Karpas-422 (cell line): ENCODE data around the gene ZNF362. TPM values are rescaled to one million over a fixed set of nuclear protein-coding genes. Genes with fewer than 3 reads are reported as not detected.
"Not testable (repeated sequence)": the region's sequence is repeated elsewhere in the genome, so short reads cannot be mapped to it uniquely, and the experiment has no call there.

Experiments
- DNase-seq: peaks from one replicate; pipeline ENCODE4 v3.0.0-alpha.2; 2015
- H2AFZ ChIP-seq: fragments of 200-600 bp; sonication (generic); 2 replicates; pipeline ENCODE4 v1.6.1; 2014; ENCODE audit warnings: antibody characterized with exemption, low read length, mixed read lengths
- H3K27ac ChIP-seq: fragments of 200-600 bp; sonication (generic); 2 replicates; pipeline ENCODE4 v1.5.1; 2014; ENCODE audit warnings: mild to moderate bottlenecking, low read length, moderate library complexity
- H3K27me3 ChIP-seq: fragments of 200-600 bp; sonication (generic); 2 replicates; pipeline ENCODE4 v1.6.1; 2014; ENCODE audit warnings: low read length, mixed read lengths
- H3K36me3 ChIP-seq: fragments of 200-600 bp; sonication (generic); 2 replicates; pipeline ENCODE4 v1.6.1; 2014; ENCODE audit warnings: low read length, mixed read lengths; ENCODE audit not compliant: insufficient read depth
- H3K4me1 ChIP-seq: fragments of 200-600 bp; sonication (generic); 2 replicates; pipeline ENCODE4 v1.6.1; 2014; ENCODE audit warnings: mild to moderate bottlenecking, low read length, mixed read lengths
- H3K4me2 ChIP-seq: fragments of 200-600 bp; sonication (generic); 2 replicates; pipeline ENCODE4 v1.6.1; 2014; ENCODE audit warnings: low read length, low read depth, mild to moderate bottlenecking; ENCODE audit not compliant: poor library complexity, severe bottlenecking
- H3K4me3 ChIP-seq: fragments of 200-600 bp; sonication (generic); 2 replicates; pipeline ENCODE4 v1.5.1; 2014; ENCODE audit warnings: mild to moderate bottlenecking, antibody characterized with exemption, low read length, mixed read lengths
- H3K79me2 ChIP-seq: fragments of 200-600 bp; sonication (generic); 2 replicates; pipeline ENCODE4 v1.6.1; 2014; ENCODE audit warnings: mild to moderate bottlenecking, low read length, mixed read lengths
- H3K9ac ChIP-seq: fragments of 200-600 bp; sonication (generic); 2 replicates; pipeline ENCODE4 v1.6.0; 2014; ENCODE audit warnings: low read length
- H3K9me2 ChIP-seq: fragments of 200-600 bp; sonication (generic), shearing (Covaris generic); replicated peaks from 2 replicates; pipeline ENCODE4 v1.6.0; 2014; ENCODE audit warnings: mild to moderate bottlenecking, low read length, moderate library complexity; ENCODE audit not compliant: insufficient read depth
- H3K9me3 ChIP-seq: fragments of 300-700, 200-600 bp; sonication (generic); 2 replicates; pipeline ENCODE4 v1.6.1; 2014; ENCODE audit warnings: low read length, mixed read lengths
- H4K20me1 ChIP-seq: fragments of 200-600 bp; sonication (generic); 2 replicates; pipeline ENCODE4 v1.6.1; 2014; ENCODE audit warnings: mild to moderate bottlenecking, antibody characterized with exemption, low read length, low read depth; ENCODE audit not compliant: insufficient read depth
- total RNA-seq: library from RNA; depleted of rRNA; stranded (reverse); fragments of >200 nt; shearing (Covaris generic); gene quantifications from 2 replicates; pipeline ENCODE4 v1.2.3, GENCODE V29; 2014; ENCODE audit warnings: low replicate concordance

ZNF362 gene
- total RNA-seq, 1 experiment from 2014 or later: 16.7 TPM

GRCh38 chr1:33238194-33238724 is 18.0 kb upstream of the ZNF362 start:
- not testable (repeated sequence) for H4K20me1 ChIP-seq, H3K79me2 ChIP-seq, H3K9me3 ChIP-seq, H2AFZ ChIP-seq, H3K9me2 ChIP-seq, H3K4me3 ChIP-seq, H3K4me2 ChIP-seq, H3K9ac ChIP-seq, H3K27ac ChIP-seq, H3K36me3 ChIP-seq, H3K27me3 ChIP-seq, H3K4me1 ChIP-seq
- DNase-seq: peak; percentile 60

GRCh38 chr1:33239410-33239809 is 16.9 kb upstream of the ZNF362 start:
- not testable (repeated sequence) for H2AFZ ChIP-seq
- H3K4me2 ChIP-seq: peak overlapping the region; percentile 37

GRCh38 chr1:33241866-33242265 is 14.4 kb upstream of the ZNF362 start:
- H3K27ac ChIP-seq: no peak overlapping the region
- no peaks in the 10 kb centered on the region for H4K20me1 ChIP-seq
- DNase-seq: no peak
- H3K9ac ChIP-seq: no peak overlapping the region
- no peaks in the 10 kb centered on the region for H3K9me2 ChIP-seq
- no peaks in the 10 kb centered on the region for H3K27me3 ChIP-seq
- H3K4me2 ChIP-seq: no peak overlapping the region
- no peaks in the 10 kb centered on the region for H3K9me3 ChIP-seq
- no peak overlapping the region for H2AFZ ChIP-seq
- H3K4me3 ChIP-seq: no peak overlapping the region
- no peaks in the 10 kb centered on the region for H3K79me2 ChIP-seq
- H3K4me1 ChIP-seq: peaks cover 27% of the 10 kb centered on the region
- no peaks in the 10 kb centered on the region for H3K36me3 ChIP-seq

More at GRCh38 chr1:33239410-33239809, 16.9 kb upstream of the ZNF362 start:
- DNase-seq, H3K79me2 ChIP-seq, H4K20me1 ChIP-seq, H3K36me3 ChIP-seq, H3K9me3 ChIP-seq, H3K9ac ChIP-seq, H3K9me2 ChIP-seq, H3K27ac ChIP-seq, H3K27me3 ChIP-seq: not testable (repeated sequence)
- Histone ChIP-seq H3K4me3 (peak overlapping the region; percentile 32; the same call in 1 of the 2 replicates), H3K4me1 (peaks cover 16% of the 10 kb centered on the region)

- no peaks in the 10 kb centered on the region for H4K20me1 ChIP-seq
Measured at GRCh38 chr1:33242652-33243051, 13.6 kb upstream of the ZNF362 start.

GRCh38 chr1:33244143-33244808 is 12.0 kb upstream of the ZNF362 start:
- peak overlapping the region; percentile 30 for H3K4me2 ChIP-seq
- DNase-seq: no peak
- H2AFZ ChIP-seq: no peak overlapping the region
- no peak overlapping the region for H3K9ac ChIP-seq
- H3K36me3 ChIP-seq: no peaks in the 10 kb centered on the region
- no peaks in the 10 kb centered on the region for H3K9me2 ChIP-seq
- H3K79me2 ChIP-seq: no peaks in the 10 kb centered on the region
- no peak overlapping the region for H3K27ac ChIP-seq
- peaks cover 22% of the 10 kb centered on the region for H3K4me1 ChIP-seq
- H3K27me3 ChIP-seq: no peaks in the 10 kb centered on the region
- no peaks in the 10 kb centered on the region for H3K9me3 ChIP-seq
- no peak overlapping the region for H3K4me3 ChIP-seq
- no peaks in the 10 kb centered on the region for H4K20me1 ChIP-seq

More at GRCh38 chr1:33242652-33243051, 13.6 kb upstream of the ZNF362 start:
- H2AFZ ChIP-seq: no peak overlapping the region
- no peak overlapping the region for H3K4me2 ChIP-seq
- H3K79me2 ChIP-seq: no peaks in the 10 kb centered on the region
- H3K9me2 ChIP-seq: no peaks in the 10 kb centered on the region
- no peak for DNase-seq
- H3K27ac ChIP-seq: no peak overlapping the region
- no peaks in the 10 kb centered on the region for H3K36me3 ChIP-seq
- no peak overlapping the region for H3K9ac ChIP-seq
- H3K9me3 ChIP-seq: no peaks in the 10 kb centered on the region
- H3K27me3 ChIP-seq: no peaks in the 10 kb centered on the region
- H3K4me3 ChIP-seq: no peak overlapping the region
- peaks cover 27% of the 10 kb centered on the region for H3K4me1 ChIP-seq

- H3K79me2 ChIP-seq: no peaks in the 10 kb centered on the region
- H3K27me3 ChIP-seq: no peaks in the 10 kb centered on the region
- H3K9ac ChIP-seq: no peak overlapping the region
- peak; percentile 56 for DNase-seq
- H2AFZ ChIP-seq: no peak overlapping the region
- no peaks in the 10 kb centered on the region for H3K9me2 ChIP-seq
- no peaks in the 10 kb centered on the region for H3K9me3 ChIP-seq
- no peak overlapping the region for H3K4me3 ChIP-seq
- peak overlapping the region; percentile 30 for H3K4me2 ChIP-seq
- H3K4me1 ChIP-seq: peaks cover 21% of the 10 kb centered on the region
- H3K27ac ChIP-seq: no peak overlapping the region
- H3K36me3 ChIP-seq: no peaks in the 10 kb centered on the region
- no peaks in the 10 kb centered on the region for H4K20me1 ChIP-seq
Measured at GRCh38 chr1:33244809-33245186, 11.5 kb upstream of the ZNF362 start.

- H3K4me2 ChIP-seq: no peak overlapping the region
- no peak overlapping the region for H3K27ac ChIP-seq
- no peak for DNase-seq
- no peak overlapping the region for H2AFZ ChIP-seq
- H3K36me3 ChIP-seq: no peaks in the 10 kb centered on the region
- H3K9me3 ChIP-seq: no peaks in the 10 kb centered on the region
- no peak overlapping the region for H3K9ac ChIP-seq
- no peaks in the 10 kb centered on the region for H3K27me3 ChIP-seq
- H3K9me2 ChIP-seq: no peaks in the 10 kb centered on the region
- H3K4me3 ChIP-seq: no peak overlapping the region
- no peaks in the 10 kb centered on the region for H4K20me1 ChIP-seq
- H3K79me2 ChIP-seq: no peaks in the 10 kb centered on the region
- H3K4me1 ChIP-seq: peaks cover 22% of the 10 kb centered on the region
Measured at GRCh38 chr1:33246171-33246570, 10.1 kb upstream of the ZNF362 start.

GRCh38 chr1:33247545-33247944 is 8.7 kb upstream of the ZNF362 start:
- no peak overlapping the region for H3K9ac ChIP-seq
- H3K9me2 ChIP-seq: no peaks in the 10 kb centered on the region
- no peak overlapping the region for H3K4me2 ChIP-seq
- H3K4me1 ChIP-seq: peaks cover 22% of the 10 kb centered on the region
- no peaks in the 10 kb centered on the region for H3K79me2 ChIP-seq
- H3K9me3 ChIP-seq: no peaks in the 10 kb centered on the region
- no peak overlapping the region for H3K27ac ChIP-seq
- no peak overlapping the region for H3K4me3 ChIP-seq
- no peak overlapping the region for H2AFZ ChIP-seq
- no peak for DNase-seq
- H3K27me3 ChIP-seq: peaks cover 3% of the 10 kb centered on the region; the same call in 1 of the 2 replicates
- H4K20me1 ChIP-seq: no peaks in the 10 kb centered on the region
- H3K36me3 ChIP-seq: no peaks in the 10 kb centered on the region
